ENCODE data around the gene ASXL2.

Gene ASXL2

DNA sequence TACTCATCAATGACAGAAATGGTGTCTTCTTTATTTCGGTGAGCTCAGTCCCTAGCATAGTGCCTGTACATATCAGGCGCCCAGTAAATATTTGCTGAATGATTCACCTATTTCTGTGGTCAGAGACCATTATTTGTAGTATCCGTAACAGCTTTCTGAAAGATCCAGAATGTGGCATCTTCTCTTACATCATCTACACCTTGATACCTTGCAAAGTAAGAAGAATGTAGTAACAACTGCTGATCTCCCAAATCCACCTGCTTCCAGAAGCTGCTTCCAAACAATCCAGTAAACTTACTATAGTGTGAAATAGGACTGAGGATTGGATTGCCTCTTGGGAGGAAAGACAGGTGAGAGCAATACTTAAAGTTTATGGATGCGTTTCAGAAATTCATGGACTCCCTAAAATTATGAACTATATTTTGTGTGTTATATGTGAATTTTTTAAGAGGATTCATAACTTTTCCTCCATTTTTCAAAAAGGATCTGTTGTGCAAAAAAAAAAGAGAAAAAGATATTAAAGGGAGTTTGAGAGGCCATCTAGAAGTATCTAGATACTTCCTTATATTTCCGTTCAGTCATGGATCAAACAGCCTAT, 945 bp upstream of the ASXL2 start:
- H3K27ac Mint-ChIP-seq, result peak overlapping the region; percentile 93 to 99 (median 96)
- H3K4me3 Mint-ChIP-seq, result peak overlapping the region; percentile 96 to 98 (median 96)
- peaks cover 4% of the 10 kb centered on the region for H3K36me3 Mint-ChIP-seq (ENCODE audit: low read depth)
- H3K27me3 Mint-ChIP-seq (ENCODE audit: low read depth), result peaks cover 13% of the 10 kb centered on the region
- H3K9me3 Mint-ChIP-seq, result no peaks in the 10 kb centered on the region
- TF ChIP-seq, protein P1, sequence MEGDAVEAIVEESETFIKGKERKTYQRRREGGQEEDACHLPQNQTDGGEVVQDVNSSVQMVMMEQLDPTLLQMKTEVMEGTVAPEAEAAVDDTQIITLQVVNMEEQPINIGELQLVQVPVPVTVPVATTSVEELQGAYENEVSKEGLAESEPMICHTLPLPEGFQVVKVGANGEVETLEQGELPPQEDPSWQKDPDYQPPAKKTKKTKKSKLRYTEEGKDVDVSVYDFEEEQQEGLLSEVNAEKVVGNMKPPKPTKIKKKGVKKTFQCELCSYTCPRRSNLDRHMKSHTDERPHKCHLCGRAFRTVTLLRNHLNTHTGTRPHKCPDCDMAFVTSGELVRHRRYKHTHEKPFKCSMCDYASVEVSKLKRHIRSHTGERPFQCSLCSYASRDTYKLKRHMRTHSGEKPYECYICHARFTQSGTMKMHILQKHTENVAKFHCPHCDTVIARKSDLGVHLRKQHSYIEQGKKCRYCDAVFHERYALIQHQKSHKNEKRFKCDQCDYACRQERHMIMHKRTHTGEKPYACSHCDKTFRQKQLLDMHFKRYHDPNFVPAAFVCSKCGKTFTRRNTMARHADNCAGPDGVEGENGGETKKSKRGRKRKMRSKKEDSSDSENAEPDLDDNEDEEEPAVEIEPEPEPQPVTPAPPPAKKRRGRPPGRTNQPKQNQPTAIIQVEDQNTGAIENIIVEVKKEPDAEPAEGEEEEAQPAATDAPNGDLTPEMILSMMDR (IDR thresholded peaks at IDR 0.05; ENCODE audit: unreplicated experiment in 3 of 3), result no peak
- peaks cover 24% of the 10 kb centered on the region for H3K4me1 Mint-ChIP-seq

DNA sequence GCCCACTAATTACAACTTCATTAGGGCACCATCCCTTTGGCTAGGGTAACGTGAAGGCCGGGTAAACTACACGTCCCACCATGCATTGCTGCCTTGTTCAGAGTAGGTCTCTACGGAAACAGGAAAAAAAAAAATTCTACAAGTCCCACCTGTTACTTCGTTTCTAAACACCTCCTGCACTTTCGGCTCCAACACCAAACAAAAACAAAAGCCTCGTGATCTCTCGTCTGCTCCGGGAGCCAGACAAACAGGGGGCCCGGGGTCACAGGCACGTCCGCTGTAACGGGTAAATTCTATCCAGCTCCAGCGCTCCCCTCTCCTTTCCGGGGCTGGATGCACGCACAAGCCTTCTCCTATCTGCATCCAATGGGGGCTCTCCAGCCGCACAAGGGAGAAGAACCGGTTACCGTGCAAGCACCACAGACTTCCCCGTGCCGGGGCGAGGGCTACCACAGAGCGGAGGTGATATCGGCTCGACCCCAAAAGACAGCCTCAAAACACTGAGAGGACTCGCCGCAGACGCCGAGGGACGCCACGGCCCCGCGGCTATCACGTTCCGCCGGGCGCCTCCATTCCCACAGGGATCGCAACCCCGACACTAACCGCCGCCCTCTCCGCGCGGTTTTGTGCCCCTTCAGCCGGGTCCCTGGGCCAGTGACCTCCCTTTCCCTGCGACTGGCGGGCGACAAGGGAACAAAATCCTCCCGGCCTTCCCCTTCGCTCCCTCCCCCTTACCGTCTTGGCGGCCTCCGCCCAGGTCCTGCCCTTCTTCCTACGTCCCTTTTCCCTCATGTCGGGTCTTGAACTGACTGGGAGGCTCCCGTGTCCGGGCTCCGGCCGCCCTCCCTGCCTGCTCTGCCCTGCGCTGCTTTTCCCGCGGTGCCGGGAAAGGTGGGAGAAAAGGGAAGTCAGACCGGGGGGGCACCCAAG, 591 bp downstream of the ASXL2 start:
- Mint-ChIP-seq H3K27me3 (ENCODE audit: low read depth) (peaks cover 13% of the 10 kb centered on the region), H3K4me3 (peak overlapping the region; percentile 96 to 98 (median 96)), H3K9me3 (no peaks in the 10 kb centered on the region), H3K36me3 (ENCODE audit: low read depth) (peaks cover 9% of the 10 kb centered on the region), H3K4me1 (peaks cover 24% of the 10 kb centered on the region), H3K27ac (peak overlapping the region; percentile 93 to 99 (median 96))
- TF ChIP-seq, protein P1 (IDR thresholded peaks at IDR 0.05; ENCODE audit: unreplicated experiment in 3 of 3), result no peak

DNA sequence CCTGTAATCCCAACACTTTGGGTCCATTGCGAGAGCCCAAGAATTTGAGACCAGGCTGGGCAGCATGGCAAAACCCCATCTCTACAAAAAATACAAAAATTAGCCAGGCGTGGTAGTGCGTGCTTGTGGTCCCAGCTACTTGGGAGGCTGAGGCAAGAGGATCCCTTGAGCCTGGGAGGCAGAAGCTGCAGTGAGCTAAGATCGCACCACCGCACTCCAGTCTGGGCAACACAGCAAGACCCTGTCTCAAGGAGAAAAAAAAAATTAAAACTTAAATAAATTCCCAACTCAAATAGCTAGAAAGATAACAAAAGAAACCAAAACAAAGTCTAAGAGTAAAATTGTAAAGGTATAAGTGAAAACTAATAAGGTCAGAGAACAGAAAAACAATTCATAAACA, 6.2 kb downstream of the ASXL2 start:
- TF ChIP-seq, protein P1 (IDR thresholded peaks at IDR 0.05; ENCODE audit: unreplicated experiment in 3 of 3), result no peak
- Mint-ChIP-seq H3K9me3 (no peaks in the 10 kb centered on the region), H3K36me3 (ENCODE audit: low read depth) (peaks cover 13% of the 10 kb centered on the region), H3K27me3 (ENCODE audit: low read depth) (no peaks in the 10 kb centered on the region), H3K4me1 (peaks cover 13% of the 10 kb centered on the region), H3K4me3 (no peak overlapping the region), H3K27ac (no peak overlapping the region)

DNA sequence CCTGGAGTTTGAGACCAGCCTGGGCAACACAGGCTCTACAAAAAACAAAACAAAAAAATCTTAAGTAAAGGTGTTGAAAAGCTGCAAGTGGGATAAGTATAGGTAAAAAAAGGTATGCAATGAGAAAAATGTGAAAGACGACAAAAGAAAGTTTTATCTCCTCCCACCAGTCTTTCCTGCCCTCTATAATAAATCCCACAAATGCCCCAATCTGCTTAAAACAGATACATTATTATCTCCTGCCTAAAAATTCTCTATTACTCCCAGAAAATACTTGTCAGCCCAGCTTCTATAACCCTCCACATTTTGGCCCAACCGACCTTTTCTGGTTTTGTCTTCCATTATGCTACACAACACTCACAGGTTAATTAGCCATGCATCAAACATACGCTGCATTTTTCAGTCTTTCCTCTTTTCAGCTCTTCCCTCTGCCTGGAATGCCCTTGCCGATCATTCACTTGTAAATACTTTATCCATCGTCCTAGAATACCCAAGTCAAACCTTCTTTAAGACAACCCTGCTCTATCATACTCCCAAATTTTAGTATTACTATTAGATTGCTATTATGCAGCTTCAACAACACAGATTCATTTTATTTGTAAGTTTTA, 10.8 kb downstream of the ASXL2 start:
- H3K27ac Mint-ChIP-seq, result peak overlapping the region in 1 of 3 experiments; percentile 65
- H3K4me1 Mint-ChIP-seq, result no peaks in the 10 kb centered on the region
- no peaks in the 10 kb centered on the region for H3K9me3 Mint-ChIP-seq
- TF ChIP-seq, protein P1 (IDR thresholded peaks at IDR 0.05; ENCODE audit: unreplicated experiment in 3 of 3), result no peak
- H3K27me3 Mint-ChIP-seq (ENCODE audit: low read depth), result no peaks in the 10 kb centered on the region
- H3K4me3 Mint-ChIP-seq, result no peak overlapping the region
- H3K36me3 Mint-ChIP-seq (ENCODE audit: low read depth), result peaks cover 12% of the 10 kb centered on the region

DNA sequence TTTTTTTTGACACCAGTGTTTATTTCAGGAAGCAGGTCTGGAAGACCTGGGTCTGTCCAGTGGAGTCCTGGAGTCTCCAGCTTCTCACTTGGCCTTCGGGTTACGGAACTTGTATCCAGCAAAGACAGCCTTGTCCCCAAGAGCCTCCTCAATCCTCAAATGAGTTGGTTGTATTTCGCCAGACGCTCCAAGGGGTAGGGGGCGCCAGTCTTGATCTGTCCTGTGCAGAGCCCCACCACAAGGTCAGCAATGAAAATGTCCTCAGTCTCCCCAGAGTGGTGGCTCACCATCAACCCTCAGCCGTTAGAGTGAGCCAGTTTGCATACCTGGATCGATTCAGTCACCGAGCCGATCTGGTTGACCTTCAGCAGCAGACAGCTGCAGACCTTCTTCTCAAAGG, 21.9 kb downstream of the ASXL2 start:
- Mint-ChIP-seq H3K27ac (no peak overlapping the region), H3K36me3 (ENCODE audit: low read depth) (no peaks in the 10 kb centered on the region), H3K27me3 (ENCODE audit: low read depth) (no peaks in the 10 kb centered on the region), H3K4me3 (no peak overlapping the region), H3K4me1 (peaks cover 11% of the 10 kb centered on the region), H3K9me3 (no peaks in the 10 kb centered on the region)
- TF ChIP-seq, protein P1 (IDR thresholded peaks at IDR 0.05; ENCODE audit: unreplicated experiment in 3 of 3), result no peak
